ENCODE measurements around the gene DPAGT1.
A peak's percentile ranks its signal among the peaks of the same experiment; 100 is the strongest.
"Not testable (repeated sequence)": the region's sequence is repeated elsewhere in the genome, so short reads cannot be mapped to it uniquely, and the experiment has no call there.

Gene DPAGT1

DNA sequence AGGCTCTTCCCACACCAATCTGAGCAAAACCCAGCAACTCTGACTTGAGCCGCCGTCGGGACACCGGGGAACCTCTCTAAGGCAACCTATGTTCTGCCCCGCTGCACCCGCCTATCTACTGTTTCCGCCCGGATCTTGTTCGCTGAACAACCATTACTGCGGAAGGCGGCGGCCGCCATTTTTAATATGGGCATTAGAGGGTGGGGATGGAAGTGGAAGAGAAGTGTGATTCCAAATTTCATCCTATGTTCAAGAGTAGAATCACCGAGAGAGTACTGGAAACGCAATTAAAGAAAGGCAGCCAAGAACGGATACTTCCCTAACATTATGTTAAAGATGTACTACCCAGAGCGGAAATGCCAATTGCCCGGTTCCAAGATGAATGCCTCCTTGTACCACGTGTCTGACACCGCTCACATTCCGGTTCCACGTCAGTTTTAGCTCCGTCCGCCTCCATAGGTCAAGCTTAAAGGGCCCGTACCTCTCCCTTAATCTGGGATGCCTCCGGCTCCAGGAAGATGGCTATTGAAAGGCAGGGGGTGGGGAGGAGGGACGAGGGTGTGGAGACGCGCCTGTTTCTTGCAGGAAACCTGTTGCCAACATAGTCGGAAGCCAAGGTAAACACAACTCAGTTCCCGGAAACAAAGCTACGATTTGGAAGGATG is at the start of gene DPAGT1:
DPAGT1 (minus strand) TSS at position 95 of the 665 bp plus-strand sequence. CDS start 198 bp downstream, outside the sequence.
- peak; percentile 91 for DNase-seq (ENCODE audit: low read depth, low spot score)

DNA sequence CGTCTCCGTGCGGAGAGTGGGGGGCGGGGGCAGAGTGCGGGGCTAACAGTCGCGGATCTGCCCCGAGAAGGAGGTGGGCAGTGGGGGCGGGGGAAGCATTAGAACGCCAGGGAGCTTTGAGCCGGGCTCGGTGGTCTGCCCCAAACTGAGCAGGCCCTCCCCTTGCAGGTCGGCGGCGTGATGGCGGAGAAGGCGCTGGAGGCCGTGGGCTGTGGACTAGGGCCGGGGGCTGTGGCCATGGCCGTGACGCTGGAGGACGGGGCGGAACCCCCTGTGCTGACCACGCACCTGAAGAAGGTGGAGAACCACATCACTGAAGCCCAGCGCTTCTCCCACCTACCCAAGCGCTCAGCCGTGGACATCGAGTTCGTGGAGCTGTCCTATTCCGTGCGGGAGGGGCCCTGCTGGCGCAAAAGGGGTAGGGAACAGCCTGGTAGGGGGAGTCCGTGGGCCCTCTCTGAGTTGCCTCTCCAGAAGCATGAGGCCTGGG is 48.2 kb upstream of the DPAGT1 start:
- no peak for DNase-seq (ENCODE audit: low read depth, low spot score)

DNA sequence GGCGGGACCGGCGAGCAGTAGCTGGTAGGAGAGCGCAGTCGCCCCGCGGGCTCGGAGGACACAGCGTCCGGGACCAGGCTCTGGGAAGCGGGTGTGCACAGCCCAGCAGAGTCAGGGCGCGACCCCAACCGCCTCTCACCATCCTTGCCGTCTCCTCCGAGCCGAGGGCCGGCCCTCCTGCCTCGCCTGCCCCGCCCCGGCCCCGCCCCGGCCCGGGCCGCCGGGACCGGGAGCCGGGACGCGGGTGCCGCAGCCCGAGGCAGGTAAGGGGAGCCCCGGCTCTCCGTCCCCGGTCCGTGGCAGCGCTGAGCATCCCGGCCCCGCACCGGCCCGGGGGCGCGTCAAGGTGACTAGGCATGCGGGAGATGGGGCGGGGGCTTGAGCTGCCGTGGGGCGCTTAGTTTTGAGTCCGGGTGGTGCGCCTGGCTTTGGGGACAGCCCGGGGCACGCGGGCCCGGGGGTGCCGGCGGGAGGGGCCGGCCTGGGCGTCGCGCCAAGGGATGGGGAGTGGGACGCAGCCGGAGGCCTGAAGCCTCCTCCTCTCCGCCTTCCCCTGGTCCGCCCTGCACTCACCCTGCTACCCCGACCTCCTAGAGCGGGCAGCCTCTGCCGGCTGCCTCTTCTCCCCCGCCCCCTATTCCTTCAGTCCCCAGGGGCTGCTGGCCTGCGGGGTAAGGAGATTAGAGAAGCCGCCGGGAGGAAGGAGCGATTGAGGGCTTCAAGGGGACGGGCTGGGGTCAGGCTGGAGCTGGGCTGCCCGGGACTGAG is 47.5 kb upstream of the DPAGT1 start, which contains the start of gene ABCG4:
ABCG4 (plus strand) TSS at position 35 of the 768 bp plus-strand sequence. CDS start 914 bp downstream, outside the sequence.
- DNase-seq (ENCODE audit: low read depth, low spot score) = no peak

DNA sequence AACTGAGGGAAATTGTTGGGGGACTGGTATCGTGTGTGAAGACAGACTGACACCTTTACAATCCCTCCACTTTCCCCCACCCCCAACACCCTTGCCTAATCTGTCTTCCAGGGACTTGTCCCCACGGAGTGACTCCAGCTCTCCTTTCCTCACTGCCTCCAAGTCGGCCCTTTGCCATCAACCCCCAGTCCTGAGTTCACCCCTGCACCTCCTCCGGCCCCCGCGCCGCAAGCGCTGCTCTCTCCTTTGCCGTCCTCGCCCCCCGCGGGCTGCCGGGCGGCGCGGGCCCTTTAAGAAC is 47.0 kb upstream of the DPAGT1 start:
- no peak for DNase-seq (ENCODE audit: low read depth, low spot score)

DNA sequence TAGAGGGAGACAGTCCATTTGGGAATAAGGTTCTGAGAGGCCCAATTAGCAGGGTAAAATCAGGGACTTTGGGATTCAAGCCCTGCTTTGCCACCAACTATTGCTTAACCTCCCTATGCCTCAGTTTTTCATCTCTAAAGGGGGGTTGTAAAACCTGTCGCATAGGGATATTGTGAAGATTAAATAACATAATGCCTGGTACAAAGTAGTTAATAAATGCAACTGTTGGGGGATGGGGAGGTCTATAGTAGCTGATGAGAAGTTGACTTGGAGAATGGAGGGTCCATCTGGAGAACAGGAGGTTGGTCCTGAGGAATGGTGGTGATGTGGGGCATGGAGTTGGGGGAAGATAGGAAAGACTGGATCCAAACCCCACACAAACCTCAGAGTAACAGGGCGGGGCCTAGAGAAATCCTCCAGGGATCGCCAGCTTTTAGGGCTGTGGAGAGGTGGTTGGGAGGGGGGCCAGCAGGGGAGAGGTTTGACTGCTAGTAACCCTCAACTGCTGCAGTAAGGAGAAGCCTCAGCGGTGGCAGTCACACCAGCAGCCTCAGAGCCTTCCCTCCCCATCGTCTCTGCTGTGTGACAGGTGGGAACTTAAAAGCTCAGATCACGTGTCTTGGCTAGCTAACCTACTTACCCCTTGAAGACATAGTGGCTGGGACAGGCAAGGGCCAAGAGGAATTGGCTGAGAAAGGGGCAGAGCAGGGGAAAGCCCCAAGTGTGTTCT is 46.1 kb upstream of the DPAGT1 start:
- no peak for DNase-seq (ENCODE audit: low read depth, low spot score)

DNA sequence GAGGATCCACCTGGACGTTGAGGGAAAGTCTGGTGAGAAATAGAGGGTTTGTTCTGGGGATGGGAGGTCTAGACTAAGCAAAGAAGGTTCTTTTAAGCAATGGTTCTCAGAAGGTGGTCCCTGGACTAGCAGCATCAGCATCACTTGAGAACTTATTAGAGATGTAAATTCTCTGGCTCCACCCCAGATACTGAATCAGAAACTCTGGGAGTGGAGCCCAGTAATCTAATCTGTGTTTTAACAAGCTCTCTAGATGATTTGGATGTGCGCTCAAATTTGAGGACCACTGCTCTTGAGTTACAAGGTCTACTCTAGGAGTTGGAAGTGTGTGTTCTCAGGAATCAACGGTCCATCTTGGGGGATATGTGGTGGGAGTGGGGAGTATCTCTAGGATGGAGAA is 43.9 kb upstream of the DPAGT1 start:
- no peak for DNase-seq (ENCODE audit: low read depth, low spot score)

DNA sequence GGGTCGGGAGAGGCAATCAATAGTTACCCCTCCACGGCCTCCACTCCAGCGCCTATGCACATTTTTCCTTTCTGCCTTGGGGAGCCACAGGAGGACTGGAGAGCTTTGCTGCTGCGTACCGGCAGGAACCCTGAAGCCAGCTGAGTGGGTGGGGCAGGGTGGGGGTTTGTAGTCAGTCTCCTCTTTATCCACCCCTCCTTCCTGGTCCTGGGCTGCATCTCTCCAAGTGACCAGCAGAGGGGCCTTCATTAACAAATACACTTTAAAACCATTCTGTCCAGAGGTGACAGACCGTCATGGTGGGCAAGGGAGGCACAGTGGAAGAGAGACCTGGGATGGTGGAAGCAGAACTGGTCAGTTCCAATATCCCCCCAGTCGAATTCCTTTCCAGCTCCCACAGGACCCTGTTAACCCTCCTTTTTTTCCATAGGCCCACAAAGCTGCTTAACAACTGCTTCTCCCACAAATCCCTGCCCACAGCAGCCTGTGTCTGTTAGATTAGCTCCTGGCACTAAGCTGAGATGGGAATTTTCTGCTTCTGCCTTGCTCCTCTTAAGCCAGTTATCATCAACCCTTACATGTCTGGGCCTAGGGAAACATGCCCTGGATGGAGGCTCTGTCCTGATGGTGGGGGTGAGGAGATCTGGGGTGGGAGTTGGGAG is 43.3 kb upstream of the DPAGT1 start:
- DNase-seq (ENCODE audit: low read depth, low spot score) = peak; percentile 36

DNA sequence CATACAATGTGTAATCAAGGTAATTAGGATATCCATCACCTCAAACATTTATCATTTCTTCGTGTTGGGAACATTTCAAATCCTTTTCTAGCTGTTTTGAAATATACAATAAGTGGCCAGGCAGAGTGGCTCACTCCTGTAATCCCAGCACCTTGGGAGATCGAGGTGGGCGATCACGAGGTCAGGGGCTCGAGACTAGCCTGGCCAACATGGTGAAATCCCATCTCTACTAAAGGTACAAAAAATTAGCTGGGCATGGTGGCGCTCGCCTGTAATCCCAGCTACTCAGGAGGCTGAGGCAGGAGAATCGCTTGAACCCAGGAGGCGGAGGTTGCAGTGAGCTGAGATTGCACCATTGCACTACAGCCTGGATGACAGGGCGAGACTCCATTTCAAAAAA is 37.6 kb upstream of the DPAGT1 start:
- DNase-seq (ENCODE audit: low read depth, low spot score) = not testable (repeated sequence)

DNA sequence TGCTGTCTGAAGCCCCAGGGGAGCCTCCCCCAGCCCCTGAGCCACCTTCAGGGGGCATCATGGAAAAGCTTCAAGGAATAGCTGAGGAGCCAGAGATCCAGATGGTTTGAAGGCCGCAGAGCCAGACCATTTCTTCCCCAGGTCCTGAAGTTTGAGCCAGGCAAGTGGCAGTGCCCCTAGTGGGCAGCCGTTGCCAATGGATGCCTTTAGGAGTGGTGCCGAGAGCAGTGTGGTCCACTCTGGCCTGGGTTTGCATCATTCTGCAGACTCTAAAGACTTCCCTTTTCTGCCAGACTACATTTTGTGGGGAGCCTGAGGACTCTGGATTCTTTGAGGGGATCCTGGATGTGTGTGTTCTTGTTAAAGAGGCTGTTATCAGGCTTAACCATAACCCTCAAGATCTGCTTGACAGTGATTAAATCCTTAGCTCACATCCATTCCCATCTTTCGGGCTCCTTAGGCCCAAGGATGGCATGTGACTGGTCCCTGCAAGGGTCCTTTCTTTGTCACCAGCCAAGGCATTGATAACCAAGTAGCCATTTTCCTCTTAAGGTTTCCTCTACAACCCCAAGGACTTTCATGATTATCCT is 32.8 kb upstream of the DPAGT1 start:
- no peak for DNase-seq (ENCODE audit: low read depth, low spot score)

DNA sequence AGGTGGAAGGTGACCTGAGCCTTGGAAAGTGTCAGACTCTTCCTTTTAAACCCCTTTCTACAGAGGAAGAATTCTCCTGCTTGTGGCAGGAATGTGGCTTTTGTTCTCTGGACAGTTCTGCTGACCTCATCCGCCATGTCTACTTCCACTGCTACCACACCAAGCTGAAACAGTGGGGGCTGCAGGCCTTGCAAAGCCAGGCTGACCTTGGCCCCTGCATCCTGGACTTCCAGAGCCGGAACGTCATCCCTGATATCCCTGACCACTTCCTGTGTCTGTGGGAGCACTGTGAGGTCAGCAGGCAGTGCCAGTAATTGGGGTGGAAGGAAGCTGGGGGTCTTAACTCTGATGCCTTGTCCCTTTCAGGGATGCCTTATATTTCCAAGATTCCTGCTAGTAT is 29.0 kb upstream of the DPAGT1 start:
- DNase-seq (ENCODE audit: low read depth, low spot score) = no peak

DNA sequence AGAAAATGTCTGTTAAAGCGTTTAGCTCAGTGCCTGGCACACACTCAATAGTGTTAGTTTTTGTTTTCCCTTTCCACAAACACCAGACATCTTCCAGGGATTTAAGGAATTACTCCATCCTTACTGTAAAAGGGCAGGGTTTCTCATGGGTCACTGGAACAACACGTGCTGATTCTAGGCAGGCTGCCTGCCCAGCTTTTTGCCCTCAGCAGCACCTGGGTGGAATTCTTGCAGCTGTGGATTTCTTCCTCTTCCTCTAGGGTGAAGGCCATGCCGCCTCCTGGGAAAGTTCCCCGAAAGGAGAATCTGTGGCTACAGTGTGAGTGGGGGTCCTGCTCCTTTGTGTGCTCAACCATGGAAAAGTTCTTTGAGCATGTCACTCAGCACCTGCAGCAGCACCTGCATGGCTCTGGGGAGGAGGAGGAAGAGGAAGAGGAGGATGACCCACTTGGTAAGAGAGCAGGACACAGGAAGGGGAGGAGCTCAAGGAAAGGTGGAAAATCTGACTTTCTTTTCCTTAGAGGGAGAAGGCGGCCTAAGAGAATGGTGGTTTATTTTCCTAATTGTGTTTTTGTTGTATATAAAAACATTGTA is 25.1 kb upstream of the DPAGT1 start:
- DNase-seq (ENCODE audit: low read depth, low spot score) = no peak

DNA sequence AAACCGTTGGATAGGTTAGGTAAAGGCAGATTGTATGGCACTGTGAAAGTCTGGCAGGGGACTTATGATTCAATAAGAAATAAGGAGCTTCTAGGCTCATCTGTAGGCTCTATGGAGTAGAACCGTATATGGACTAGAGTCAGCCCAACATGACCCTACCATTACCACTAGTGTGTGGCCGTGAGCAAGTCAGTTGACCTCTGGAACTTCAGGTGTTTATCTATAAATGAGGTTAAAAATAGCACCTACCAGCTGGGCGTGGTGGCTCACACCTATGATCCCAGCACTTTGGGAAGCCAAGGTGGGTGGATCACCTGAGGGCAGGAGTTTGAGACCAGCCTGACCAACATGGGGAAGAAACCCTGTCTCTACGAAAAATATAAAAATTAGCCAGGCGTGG is 24.2 kb upstream of the DPAGT1 start:
- DNase-seq (ENCODE audit: low read depth, low spot score) = no peak

DNA sequence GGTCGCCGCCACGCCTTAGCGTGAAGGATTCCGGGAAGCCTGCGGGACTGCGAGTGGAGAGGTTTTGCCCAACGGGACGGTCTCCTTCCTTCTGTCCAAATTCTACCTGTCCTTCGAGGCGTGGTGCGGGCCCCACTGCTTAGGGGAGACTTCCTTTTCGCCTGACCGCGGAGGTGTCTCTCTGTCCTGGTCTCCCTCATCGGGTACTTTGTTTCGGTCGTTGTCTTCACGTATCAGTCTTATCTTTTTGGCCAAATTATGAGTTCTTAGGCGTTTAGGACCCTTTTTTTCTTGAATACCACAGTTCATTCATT is 20.1 kb upstream of the DPAGT1 start:
- DNase-seq (ENCODE audit: low read depth, low spot score) = no peak

DNA sequence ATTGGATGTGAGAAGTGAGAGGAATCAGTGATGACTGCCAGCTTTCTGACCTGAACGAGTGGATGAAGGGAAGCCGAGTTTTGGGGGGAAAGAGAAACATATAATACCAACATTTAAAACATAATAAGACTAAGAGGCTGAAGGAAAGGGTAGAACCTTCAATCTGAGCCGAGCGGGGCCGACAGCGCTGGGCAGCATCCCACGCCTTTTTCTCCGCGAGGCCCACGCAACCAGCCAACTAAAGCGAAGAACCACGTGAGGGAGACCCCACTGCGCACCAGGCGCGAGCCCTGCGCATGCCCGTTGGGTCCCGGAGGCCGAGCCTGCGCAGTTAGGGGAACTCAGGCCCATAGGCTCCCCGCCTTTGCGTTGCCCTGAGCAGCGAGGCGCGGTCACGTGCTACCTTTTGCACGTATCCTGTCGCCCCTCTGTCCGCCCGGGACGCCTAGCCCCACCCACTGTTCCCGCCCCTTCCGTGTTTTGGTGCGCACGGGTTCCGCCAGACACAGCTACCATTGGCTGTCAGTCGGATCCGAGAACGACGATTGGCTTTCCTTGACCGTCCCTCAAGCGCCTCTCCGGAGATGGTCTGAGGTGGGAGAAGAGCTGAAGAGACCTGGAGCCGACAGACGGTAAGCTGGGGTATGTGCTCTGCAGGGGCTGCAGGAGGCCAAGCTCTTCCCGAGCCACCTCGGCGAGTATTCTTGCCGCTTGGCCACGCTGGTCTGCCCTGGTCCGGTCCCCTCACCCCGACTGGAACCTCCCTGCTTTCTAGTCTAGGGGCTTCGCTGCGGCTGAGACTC is 19.6 kb upstream of the DPAGT1 start, which contains the start of gene HINFP:
HINFP (plus strand) TSS at position 573 of the 803 bp plus-strand sequence. CDS start 5,365 bp downstream, outside the sequence.
- peak; percentile 98 for DNase-seq (ENCODE audit: low read depth, low spot score)

DNA sequence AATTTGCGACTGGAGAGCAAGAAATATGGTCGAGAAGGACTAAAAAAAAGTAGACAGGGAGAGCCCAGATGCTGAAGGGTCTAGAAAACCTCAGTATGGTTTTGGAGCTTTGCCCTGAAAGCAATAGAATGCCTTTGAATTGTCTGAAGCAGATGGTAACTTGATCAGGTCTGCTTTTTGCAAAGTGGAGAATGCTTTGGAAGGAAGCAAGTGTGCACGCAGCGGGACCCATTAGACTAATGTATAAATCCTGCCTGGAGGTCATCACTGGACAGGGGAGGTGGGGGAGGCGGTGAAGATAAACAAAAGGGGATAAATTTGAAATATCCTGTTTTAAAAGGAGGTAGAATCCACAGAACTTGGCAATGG is 19.0 kb upstream of the DPAGT1 start:
- no peak for DNase-seq (ENCODE audit: low read depth, low spot score)

DNA sequence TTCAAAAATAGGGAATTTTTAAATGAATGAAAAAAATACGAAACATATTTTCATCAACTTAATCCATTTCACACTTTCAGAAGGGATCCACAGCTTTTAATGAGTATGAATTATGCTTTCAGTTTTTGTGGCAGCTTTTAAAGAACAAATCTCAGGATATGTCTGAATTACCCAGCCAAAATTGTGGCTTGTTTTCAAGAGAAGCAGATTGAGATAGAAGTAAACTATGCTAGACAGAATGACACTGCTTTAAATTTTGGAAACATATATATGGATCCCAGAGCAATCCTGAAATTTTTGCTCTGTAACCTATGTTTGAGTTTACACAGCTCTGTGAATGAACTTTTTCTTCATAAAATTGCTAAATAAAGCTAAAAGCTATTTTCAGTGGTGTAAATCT is 17.3 kb upstream of the DPAGT1 start:
- no peak for DNase-seq (ENCODE audit: low read depth, low spot score)

DNA sequence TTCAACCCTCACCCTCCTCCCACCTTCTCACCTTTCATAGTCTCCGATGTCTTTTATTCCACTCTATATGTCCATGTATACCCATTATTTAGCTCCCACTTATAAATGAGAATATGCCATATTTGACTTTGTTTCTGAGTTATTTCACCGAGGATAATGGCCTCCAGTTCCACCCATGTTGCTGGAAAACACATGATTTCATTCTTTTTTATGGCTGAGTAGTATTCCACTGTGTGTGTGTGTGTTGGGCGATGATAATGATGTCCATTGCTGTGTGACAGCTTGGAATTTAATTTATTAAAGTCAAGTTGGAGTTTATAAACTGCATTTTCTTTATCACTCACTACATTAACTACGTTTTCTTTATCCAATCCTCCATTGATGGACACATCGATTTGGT is 16.6 kb upstream of the DPAGT1 start:
- DNase-seq (ENCODE audit: low read depth, low spot score) = no peak

DNA sequence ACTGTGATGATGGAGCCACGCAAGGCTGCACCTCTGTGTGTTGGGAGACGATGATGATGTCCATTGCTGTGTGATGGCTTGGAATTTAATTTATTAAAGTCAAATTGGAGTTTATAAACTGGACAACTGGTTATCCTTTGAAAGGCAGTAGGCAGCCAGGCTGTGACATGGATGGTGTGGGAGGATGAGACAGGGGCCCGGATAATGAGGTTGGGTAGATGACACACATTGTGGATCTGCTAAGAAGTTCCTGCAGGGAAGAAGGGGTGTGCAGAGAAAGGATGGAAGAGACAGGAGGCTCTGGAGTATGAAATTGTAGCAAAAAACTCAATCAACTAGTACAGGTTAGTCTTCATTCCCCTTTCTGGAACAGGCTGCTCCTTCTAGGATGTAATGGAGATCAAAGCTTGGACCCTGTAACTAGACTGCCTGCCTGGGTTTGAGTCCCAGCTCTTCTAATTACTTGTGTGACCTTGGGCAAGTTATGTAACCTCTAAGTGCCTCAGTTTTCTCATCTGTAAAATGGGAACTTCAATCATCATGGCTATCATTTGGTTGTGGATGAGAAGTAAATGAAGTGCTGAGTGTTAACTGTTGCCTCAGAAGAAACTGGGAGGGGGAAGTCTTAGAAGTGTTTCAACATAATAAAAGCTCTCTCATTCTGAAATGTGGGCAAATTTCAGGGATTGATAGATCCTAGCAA is 15.5 kb upstream of the DPAGT1 start:
- DNase-seq (ENCODE audit: low read depth, low spot score) = no peak

DNA sequence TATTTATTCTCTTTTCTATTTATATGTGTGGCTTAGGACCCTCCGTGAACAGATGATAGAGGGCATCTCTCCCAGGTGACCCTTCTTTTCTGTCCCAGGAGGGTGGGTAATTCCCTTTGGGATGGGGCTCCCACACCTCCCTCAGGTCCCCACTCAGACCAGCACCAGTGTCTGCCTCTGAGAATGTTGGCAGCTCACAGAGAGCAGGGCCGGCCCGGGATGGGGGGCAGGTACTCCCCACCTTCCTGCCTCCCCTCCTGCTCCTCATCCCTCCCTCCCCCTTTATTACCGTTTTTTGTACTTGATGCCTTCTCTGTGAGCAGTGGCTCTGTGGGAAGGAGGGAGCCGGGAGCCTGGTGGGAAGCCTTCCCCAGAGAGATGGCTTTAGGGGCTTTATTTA is 14.9 kb upstream of the DPAGT1 start:
- DNase-seq (ENCODE audit: low read depth, low spot score) = no peak

DNA sequence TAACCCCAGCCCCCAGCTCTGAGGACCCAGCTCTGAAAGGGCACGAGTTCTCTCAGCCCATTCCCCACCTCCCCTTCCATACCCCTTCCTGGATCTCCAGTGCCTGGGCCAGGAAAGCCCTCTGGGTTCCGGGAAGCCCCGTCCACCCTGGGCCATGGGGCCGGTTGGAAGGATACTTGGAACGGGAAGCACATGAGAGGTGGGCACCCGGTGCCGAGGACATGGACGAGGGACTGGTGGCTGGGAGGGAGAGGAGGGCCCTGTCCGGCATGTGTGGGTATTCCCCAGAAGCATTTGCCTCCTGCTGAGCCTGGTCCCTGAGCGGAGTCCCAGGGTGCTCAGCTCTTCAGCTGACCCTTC is 14.6 kb upstream of the DPAGT1 start:
- no peak for DNase-seq (ENCODE audit: low read depth, low spot score)
